GM12878 (cell line): ENCODE measurements around the gene ALDH1L2. TPM values are rescaled to one million over a fixed set of nuclear protein-coding genes. Genes with fewer than 3 reads are reported as not detected.
A peak's percentile ranks its signal among the peaks of the same experiment; 100 is the strongest.

Experiments used
- ATAC-seq: fragments of 200-7000 bp; cut with Tn5 transposase; 3 replicates; pipeline ENCODE4 v1.9.1; 2020; ENCODE audit warnings: mild to moderate bottlenecking, moderate library complexity
- BruUV-seq: library from RNA; stranded (reverse); fragments of 400-500 nt; replicated peaks from 2 replicates; lab custom pipeline; 2021; lab: Mats Ljungman, UMichigan
- CTCF ChIA-PET: fragments of 300-600 bp; sonication (Branson Sonifier 250); formaldehyde crosslinking; extraction: SDS; loops from one replicate; lab custom pipeline; 2021; ENCODE audit warnings: inconsistent platforms; lab: Yijun Ruan, JAX
- POLR2A ChIA-PET: fragments of 350-600 bp; formaldehyde crosslinking; extraction: SDS; loops from one replicate; lab custom pipeline; 2021; ENCODE audit warnings: inconsistent platforms; lab: Charles Lee
- RAD21 ChIA-PET: fragments of 300-600 bp; sonication (Branson Sonifier 250); formaldehyde crosslinking; loops from one replicate; lab custom pipeline; 2023; ENCODE audit warnings: antibody characterized with exemption; ENCODE audit not compliant: unreplicated experiment; lab: Charles Lee
- SMC1A ChIA-PET: fragments of 300-600 bp; sonication (Branson Sonifier 250); formaldehyde crosslinking; loops from one replicate; lab custom pipeline; 2023; ENCODE audit not compliant: unreplicated experiment, uncharacterized antibody; lab: Charles Lee
- DNase-seq: peaks from one replicate; pipeline ENCODE4 v3.0.0-alpha.2; 2011; ENCODE audit warnings: low read depth, low spot score
- FAIRE-seq: peaks from 3 replicates; lab custom pipeline; 2011; peaks lifted over from hg19 to GRCh38; lab: Jason Lieb, UNC
- H2AFZ ChIP-seq: 2 replicates; pipeline ENCODE4 v1.6.0; 2011; ENCODE audit warnings: low read depth, low read length, control low read depth; ENCODE audit not compliant: control insufficient read depth
- H3K27ac ChIP-seq: 2 replicates; pipeline ENCODE4 v1.5.1; 2011; ENCODE audit warnings: control low read depth; ENCODE audit not compliant: control insufficient read depth, insufficient read depth
- H3K27me3 ChIP-seq, 2 experiments: replicated peaks in 1 of 2; 2 replicates each; pipeline versions ENCODE4 v1.6.0 to v1.6.1; 2011; ENCODE audit warnings: low read length in 1 of 2; ENCODE audit not compliant: control insufficient read depth in 2 of 2, insufficient read depth in 2 of 2
- H3K36me3 ChIP-seq, 2 experiments: 2 replicates each; pipeline ENCODE4 v1.5.1; 2011; ENCODE audit warnings: low read length in 1 of 2; ENCODE audit not compliant: control insufficient read depth in 2 of 2, insufficient read depth in 2 of 2
- H3K4me1 ChIP-seq: 2 replicates; pipeline ENCODE4 v1.6.1; 2011; ENCODE audit warnings: mild to moderate bottlenecking, low read length, moderate library complexity, mixed read lengths; ENCODE audit not compliant: control insufficient read depth, insufficient read depth
- H3K4me2 ChIP-seq: 2 replicates; pipeline ENCODE4 v1.6.0; 2011; ENCODE audit warnings: control low read depth; ENCODE audit not compliant: control insufficient read depth, insufficient read depth
- H3K4me3 ChIP-seq: fragments of 200-600 bp; sonication (generic); 2 replicates; pipeline ENCODE4 v1.5.1; 2016
- H3K79me2 ChIP-seq: 2 replicates; pipeline ENCODE4 v1.6.0; 2011; ENCODE audit warnings: low read length; ENCODE audit not compliant: control insufficient read depth, insufficient read depth
- H3K9ac ChIP-seq: 2 replicates; pipeline ENCODE4 v1.8.0; 2011; ENCODE audit warnings: low read length, control low read depth, mixed read lengths; ENCODE audit not compliant: control insufficient read depth, insufficient read depth
- H3K9me3 ChIP-seq: replicated peaks from 3 replicates; pipeline ENCODE4 v1.5.1; 2011; ENCODE audit warnings: mild to moderate bottlenecking, low read length; ENCODE audit not compliant: control insufficient read depth, insufficient read depth
- H4K20me1 ChIP-seq: 2 replicates; pipeline ENCODE4 v1.6.0; 2011; ENCODE audit not compliant: control insufficient read depth, insufficient read depth
- NR2C2 ChIP-seq: IDR thresholded peaks from 2 replicates; pipeline ENCODE4 v1.6.1; 2011; ENCODE audit warnings: borderline replicate concordance, low read depth; ENCODE audit not compliant: control insufficient read depth, insufficient read length
- RAD21 ChIP-seq: IDR thresholded peaks from 2 replicates; pipeline ENCODE4 v1.6.1; 2011; ENCODE audit warnings: mild to moderate bottlenecking, low read depth, low read length, moderate library complexity; ENCODE audit not compliant: insufficient read depth
- SPI1 ChIP-seq: IDR thresholded peaks from 2 replicates; pipeline ENCODE4 v1.6.1; 2011; ENCODE audit warnings: low read depth, mild to moderate bottlenecking, low read length, moderate library complexity, borderline replicate concordance; ENCODE audit not compliant: insufficient read depth
- SREBF2 ChIP-seq: IDR thresholded peaks from 2 replicates; pipeline ENCODE4 v1.6.1; 2012; ENCODE audit warnings: mild to moderate bottlenecking, low read length
- WGBS: methylation state at CpG from one replicate; pipeline ENCODE4 v1.1.6; 2016; ENCODE audit warnings: low lambda C conversion rate; ENCODE audit not compliant: insufficient replicate concordance, insufficient coverage; ENCODE audit errors: missing lambda C conversion rate; 5-methylcytosine and 5-hydroxymethylcytosine counted together
- in situ Hi-C: fragments of 300-500 bp; cut with MboI; formaldehyde crosslinking; loops from 9 replicates; pipeline ENCODE4 v1.14.3; 2018; ENCODE audit warnings: mixed read lengths
- intact Hi-C: fragments of 100-400 bp; cut with micrococcal nuclease; formaldehyde crosslinking; loops from one replicate; pipeline ENCODE4 v1.14.2; 2022; ENCODE audit not compliant: unreplicated experiment
- polyA plus RNA-seq, 11 experiments: library from polyadenylated mRNA; depleted of rRNA in 4 of 11; unstranded in 6 of 11; stranded (reverse) in 5 of 11; fragments of >200 nt; fragmentation: Nextera tagmentation in 4 of 11; fragmentation: Illumina TruSeq in 1 of 11; extraction: Ambion mirVana in 4 of 11; extraction: Trizol in 1 of 11; gene quantifications; 1 replicate in 1 of 11; 2 replicates in 10 of 11; pipeline versions ENCODE4 v1.2.1 to v1.2.3, GENCODE V29; 2011 to 2016; ENCODE audit warnings: inconsistent platforms in 2 of 11, missing spikeins in 2 of 11, low read depth in 1 of 11
- total RNA-seq, 4 experiments: library from RNA; depleted of rRNA in 3 of 4; stranded (reverse); fragments of >200 nt in 3 of 4; fragmentation: Illumina TruSeq in 1 of 4; extraction: Trizol in 1 of 4; gene quantifications; 2 replicates each; pipeline versions ENCODE4 v1.2.1 to v1.2.3, GENCODE V29; 2013 to 2021
- TF ChIP-seq, protein P1 (sequence below): fragments of 450-650 bp; formaldehyde crosslinking; IDR thresholded peaks from 2 replicates; pipeline ENCODE4 v1.4.0; 2022; ENCODE audit warnings: mild to moderate bottlenecking, moderate library complexity

Gene ALDH1L2
- total and polyA plus RNA-seq, 10 of the 15 experiments (the other 5 are each of a cell fraction or from before 2014, with no cell fraction given) = 0.15 to 13.7 (median 8.5) TPM

DNA sequence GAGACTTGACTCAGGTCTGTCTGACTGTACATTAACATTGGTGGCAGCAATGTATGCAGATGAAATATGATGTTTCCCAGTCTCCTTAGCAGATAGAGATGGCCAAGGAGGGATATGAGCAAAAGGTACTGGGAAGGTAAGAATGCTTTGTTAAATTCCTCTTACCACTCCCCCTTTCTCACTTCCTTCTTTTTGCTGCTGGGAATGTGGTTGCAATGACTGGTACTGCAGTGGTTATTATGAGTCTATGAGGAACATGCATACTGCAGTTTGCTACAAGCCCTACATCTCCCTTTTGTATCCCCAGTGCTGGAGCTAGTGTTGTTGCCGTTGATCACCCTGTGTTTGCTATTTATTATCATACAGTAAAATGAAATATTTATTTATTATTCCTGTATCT is 35.9 kb downstream of the ALDH1L2 start:
- intact Hi-C loops = no loop called here
- H3K79me2 ChIP-seq = no peaks in the 10 kb centered on the region
- DNase-seq (no peak), ATAC-seq (no peak), FAIRE-seq (no peak)
- ChIA-PET CTCF (interaction anchor here (1.0 to 1.1 kb wide), 2 partner anchors 9 to 667 kb away, joined by 3 to 5 read pairs; no protein-coding TSS in a partner anchor), RAD21 (no interaction called here), SMC1A (interaction anchor here (9.1 kb wide), 1 partner anchor 666 kb away, joined by 93 read pairs; no protein-coding TSS in a partner anchor), POLR2A (no interaction called here)
- H3K4me2 ChIP-seq = no peak overlapping the region
- no TSS peak for BruUV-seq
- H3K4me3 ChIP-seq = no peak overlapping the region
- H3K36me3 ChIP-seq = no peaks in the 10 kb centered on the region
- H3K27ac ChIP-seq = no peak overlapping the region
- no peaks in the 10 kb centered on the region for H4K20me1 ChIP-seq
- WGBS = 50% methylated on average over 1 of the region's 1 CpG
- no peak overlapping the region for H2AFZ ChIP-seq
- H3K27me3 ChIP-seq = no peaks in the 10 kb centered on the region
- TF ChIP-seq, protein P1, sequence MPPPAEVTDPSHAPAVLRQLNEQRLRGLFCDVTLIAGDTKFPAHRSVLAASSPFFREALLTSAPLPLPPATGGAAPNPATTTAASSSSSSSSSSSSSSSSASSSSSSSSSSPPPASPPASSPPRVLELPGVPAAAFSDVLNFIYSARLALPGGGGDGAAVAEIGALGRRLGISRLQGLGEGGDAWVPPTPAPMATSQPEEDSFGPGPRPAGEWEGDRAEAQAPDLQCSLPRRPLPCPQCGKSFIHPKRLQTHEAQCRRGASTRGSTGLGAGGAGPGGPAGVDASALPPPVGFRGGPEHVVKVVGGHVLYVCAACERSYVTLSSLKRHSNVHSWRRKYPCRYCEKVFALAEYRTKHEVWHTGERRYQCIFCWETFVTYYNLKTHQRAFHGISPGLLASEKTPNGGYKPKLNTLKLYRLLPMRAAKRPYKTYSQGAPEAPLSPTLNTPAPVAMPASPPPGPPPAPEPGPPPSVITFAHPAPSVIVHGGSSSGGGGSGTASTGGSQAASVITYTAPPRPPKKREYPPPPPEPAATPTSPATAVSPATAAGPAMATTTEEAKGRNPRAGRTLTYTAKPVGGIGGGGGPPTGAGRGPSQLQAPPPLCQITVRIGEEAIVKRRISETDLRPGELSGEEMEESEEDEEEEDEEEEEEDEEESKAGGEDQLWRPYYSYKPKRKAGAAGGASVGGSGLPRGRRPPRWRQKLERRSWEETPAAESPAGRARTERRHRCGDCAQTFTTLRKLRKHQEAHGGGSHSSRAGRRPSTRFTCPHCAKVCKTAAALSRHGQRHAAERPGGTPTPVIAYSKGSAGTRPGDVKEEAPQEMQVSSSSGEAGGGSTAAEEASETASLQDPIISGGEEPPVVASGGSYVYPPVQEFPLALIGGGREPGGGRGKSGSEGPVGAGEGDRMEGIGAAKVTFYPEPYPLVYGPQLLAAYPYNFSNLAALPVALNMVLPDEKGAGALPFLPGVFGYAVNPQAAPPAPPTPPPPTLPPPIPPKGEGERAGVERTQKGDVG = no peak
- peak; percentile 65; the same call in 1 of the 2 replicates for TF ChIP-seq SPI1
- no peak for TF ChIP-seq RAD21
- TF ChIP-seq NR2C2 = no peak
- TF ChIP-seq SREBF2 = no peak
- H3K4me1 ChIP-seq = peaks cover 8% of the 10 kb centered on the region
- no peak overlapping the region for H3K9ac ChIP-seq
- H3K9me3 ChIP-seq = no peaks in the 10 kb centered on the region; the same call in 2 of the 3 replicates
- in situ Hi-C loops = no loop called here
